CD8-positive, alpha-beta memory T cell (primary cell): ENCODE results near the gene PIBF1. TPM values are rescaled to one million over a fixed set of nuclear protein-coding genes. Genes with fewer than 3 reads are reported as not detected.

ENCODE experiments used
- CTCF ChIA-PET: fragments of 350-600 bp; sonication (Branson Sonifier 250); formaldehyde crosslinking; loops from one replicate; lab custom pipeline; 2021; ENCODE audit warnings: antibody characterized with exemption; lab: Charles Lee
- POLR2A ChIA-PET: fragments of 350-600 bp; sonication (Branson Sonifier 250); formaldehyde crosslinking; loops from one replicate; lab custom pipeline; 2021; ENCODE audit warnings: antibody characterized with exemption; lab: Charles Lee
- DNase-seq, 5 donors: peaks; one replicate each; pipeline versions ENCODE4 v3.0.0 to v3.0.0-alpha.2; 2020 to 2022; ENCODE audit warnings: mixed read lengths in 1 of 5
- H3K27ac ChIP-seq: one replicate; pipeline ENCODE4 v1.7.0; 2013; ENCODE audit warnings: low read depth, mild to moderate bottlenecking, low read length, moderate library complexity
- H3K27me3 ChIP-seq: 2 replicates; pipeline ENCODE4 v1.7.0; 2013; ENCODE audit warnings: low read length, mild to moderate bottlenecking; ENCODE audit not compliant: insufficient read depth, poor library complexity, severe bottlenecking
- H3K36me3 ChIP-seq: 2 replicates; pipeline ENCODE4 v1.7.0; 2013; ENCODE audit warnings: mild to moderate bottlenecking, low read length, moderate library complexity; ENCODE audit not compliant: insufficient read depth
- H3K4me1 ChIP-seq: 2 replicates; pipeline ENCODE4 v1.7.0; 2013; ENCODE audit warnings: mild to moderate bottlenecking, low read length, moderate library complexity; ENCODE audit not compliant: insufficient read depth
- H3K4me3 ChIP-seq: 2 replicates; pipeline ENCODE4 v1.7.0; 2013; ENCODE audit warnings: mild to moderate bottlenecking, low read length
- H3K9me3 ChIP-seq: 2 replicates; pipeline ENCODE4 v1.7.0; 2013; ENCODE audit warnings: mild to moderate bottlenecking, low read length
- H3K27ac Mint-ChIP-seq, 8 donors: one replicate each; pipeline ENCODE4 v1.8.0; 2020 to 2021; ENCODE audit warnings: mixed read lengths in 8 of 8, mild to moderate bottlenecking in 6 of 8, inconsistent platforms in 3 of 8, moderate library complexity in 3 of 8
- H3K27me3 Mint-ChIP-seq, 2 donors: one replicate each; pipeline ENCODE4 v1.8.0; 2020 to 2021; ENCODE audit warnings: mixed read lengths in 2 of 2, mild to moderate bottlenecking in 1 of 2, moderate library complexity in 1 of 2
- H3K36me3 Mint-ChIP-seq, 3 donors: one replicate each; pipeline ENCODE4 v1.8.0; 2020 to 2021; ENCODE audit warnings: mixed read lengths in 3 of 3, inconsistent platforms in 1 of 3, mild to moderate bottlenecking in 1 of 3
- H3K4me1 Mint-ChIP-seq, 3 donors: one replicate each; pipeline ENCODE4 v1.8.0; 2020 to 2021; ENCODE audit warnings: mixed read lengths in 3 of 3, inconsistent platforms in 1 of 3, mild to moderate bottlenecking in 1 of 3
- H3K4me3 Mint-ChIP-seq, 7 donors: one replicate each; pipeline ENCODE4 v1.8.0; 2020 to 2021; ENCODE audit warnings: mixed read lengths in 7 of 7, mild to moderate bottlenecking in 6 of 7, moderate library complexity in 4 of 7, inconsistent platforms in 2 of 7
- H3K9me3 Mint-ChIP-seq, 5 donors: one replicate each; pipeline ENCODE4 v1.8.0; 2020 to 2022; ENCODE audit warnings: mixed read lengths in 5 of 5, mild to moderate bottlenecking in 3 of 5, moderate library complexity in 2 of 5, inconsistent platforms in 1 of 5
- polyA plus RNA-seq: library from polyadenylated mRNA; unstranded; fragments of 300-500 nt; fragmentation: Illumina TruSeq; gene quantifications from one replicate; pipeline ENCODE4 v1.2.3, GENCODE V29; 2021
- total RNA-seq, 2 experiments: library from RNA; stranded (reverse); gene quantifications; one replicate each; pipeline ENCODE4 v1.2.3, GENCODE V29; 2021

Gene PIBF1
- total and polyA plus RNA-seq, 3 experiments from 2014 or later, result 17.7 to 21.7 (median 20.2) TPM

- H3K9me3 ChIP-seq, result no peaks in the 10 kb centered on the region
- no peaks in the 10 kb centered on the region for H3K36me3 ChIP-seq
- Mint-ChIP-seq H3K27me3 (peaks cover 0 to 2% of the 10 kb centered on the region in 2 donors), H3K36me3 (peaks cover 0 to 2% (median 0%) of the 10 kb centered on the region in 3 donors), H3K27ac (no peak overlapping the region), H3K9me3 (no peaks in the 10 kb centered on the region), H3K4me1 (peaks cover 0 to 1% (median under 1%) of the 10 kb centered on the region in 3 donors), H3K4me3 (no peak overlapping the region)
- no peaks in the 10 kb centered on the region for H3K27me3 ChIP-seq
- no peak for DNase-seq
- H3K27ac ChIP-seq, result no peak overlapping the region
- no peak overlapping the region for H3K4me3 ChIP-seq
- POLR2A ChIA-PET, result no interaction called here
- CTCF ChIA-PET, result no interaction called here
- H3K4me1 ChIP-seq, result no peaks in the 10 kb centered on the region
Observed at GRCh38 chr13:73065665-73066340, 283.9 kb downstream of the PIBF1 start.

Other genes starting within 250 kb of the PIBF1 start
- gene MZT1, start 54.5 kb upstream of the PIBF1 start, total RNA-seq, result 10 to 100 TPM; 26.3 to 30.6 TPM
- gene MZT1, start 54.5 kb upstream of the PIBF1 start, polyA plus RNA-seq, result 7.8 TPM
- gene BORA, start 54.2 kb upstream of the PIBF1 start, total RNA-seq, result 10 to 100 TPM; 10.7 to 12.1 TPM
- gene BORA, start 54.2 kb upstream of the PIBF1 start, polyA plus RNA-seq, result 7.8 TPM
- 10 to 100 TPM; 57.0 to 58.1 TPM for gene DIS3, start 233 bp upstream of the PIBF1 start, total RNA-seq
- gene DIS3, start 233 bp upstream of the PIBF1 start, polyA plus RNA-seq, result 14.3 TPM